GM23338 (cell line): Measurements from ENCODE around the gene RFX8.

Experiments
- EZH2 ChIP-seq: fragments of 200-600 bp; sonication (generic); IDR thresholded peaks from one replicate; pipeline ENCODE4 v1.8.0; 2017; ENCODE audit warnings: antibody characterized with exemption, mild to moderate bottlenecking, low read depth; ENCODE audit not compliant: unreplicated experiment
- EZH2phosphoT487 ChIP-seq: fragments of 200-600 bp; sonication (generic); IDR thresholded peaks from one replicate; pipeline ENCODE4 v1.8.1; 2018; ENCODE audit warnings: antibody characterized with exemption; ENCODE audit not compliant: unreplicated experiment
- JUNB ChIP-seq: IDR thresholded peaks from one replicate; pipeline ENCODE4 v1.6.1; 2016; ENCODE audit warnings: antibody characterized with exemption; ENCODE audit not compliant: unreplicated experiment
- POLR2AphosphoS5 ChIP-seq: IDR thresholded peaks from 2 replicates; pipeline ENCODE4 v1.6.1; 2016; ENCODE audit warnings: antibody characterized with exemption, low read depth
- TF ChIP-seq, protein P1 (sequence below), 2 experiments: fragments of 200-600 bp in 1 of 2; sonication (generic) in 1 of 2; conservative IDR thresholded peaks; 2 replicates each; pipeline versions ENCODE4 v1.5.1 to v1.6.1; 2016 to 2017; ENCODE audit warnings: antibody characterized with exemption in 2 of 2, low read depth in 2 of 2, mild to moderate bottlenecking in 2 of 2, moderate library complexity in 1 of 2

DNA sequence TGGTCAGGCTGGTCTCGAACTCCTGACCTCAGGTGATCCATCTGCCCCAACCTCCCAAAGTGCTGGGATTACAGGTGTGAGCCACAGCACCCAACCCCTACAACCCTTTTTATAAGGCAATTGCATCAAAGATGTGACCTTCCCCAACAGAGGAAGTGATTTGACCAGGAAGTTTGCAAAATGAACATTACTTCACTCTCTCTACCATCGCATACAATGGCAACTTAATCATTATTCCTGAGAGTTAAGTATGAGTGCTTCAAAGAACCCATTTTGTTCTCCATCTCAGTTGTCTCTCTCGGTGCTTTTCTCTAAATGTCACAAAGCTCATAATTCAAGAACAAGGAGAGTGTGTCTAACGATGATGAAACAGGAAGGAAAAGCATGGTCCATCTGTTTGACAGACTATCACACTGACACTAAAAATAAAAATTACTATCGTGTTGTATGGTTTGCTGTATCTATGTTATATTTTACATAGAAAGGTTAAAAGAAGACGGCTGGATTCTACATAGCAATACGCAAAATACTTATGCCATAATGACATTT lies 69.5 kb downstream of the RFX8 start:
- TF ChIP-seq JUNB (no peak), EZH2phosphoT487 (no peak), POLR2AphosphoS5 (no peak), EZH2 (no peak)
- TF ChIP-seq, protein P1, sequence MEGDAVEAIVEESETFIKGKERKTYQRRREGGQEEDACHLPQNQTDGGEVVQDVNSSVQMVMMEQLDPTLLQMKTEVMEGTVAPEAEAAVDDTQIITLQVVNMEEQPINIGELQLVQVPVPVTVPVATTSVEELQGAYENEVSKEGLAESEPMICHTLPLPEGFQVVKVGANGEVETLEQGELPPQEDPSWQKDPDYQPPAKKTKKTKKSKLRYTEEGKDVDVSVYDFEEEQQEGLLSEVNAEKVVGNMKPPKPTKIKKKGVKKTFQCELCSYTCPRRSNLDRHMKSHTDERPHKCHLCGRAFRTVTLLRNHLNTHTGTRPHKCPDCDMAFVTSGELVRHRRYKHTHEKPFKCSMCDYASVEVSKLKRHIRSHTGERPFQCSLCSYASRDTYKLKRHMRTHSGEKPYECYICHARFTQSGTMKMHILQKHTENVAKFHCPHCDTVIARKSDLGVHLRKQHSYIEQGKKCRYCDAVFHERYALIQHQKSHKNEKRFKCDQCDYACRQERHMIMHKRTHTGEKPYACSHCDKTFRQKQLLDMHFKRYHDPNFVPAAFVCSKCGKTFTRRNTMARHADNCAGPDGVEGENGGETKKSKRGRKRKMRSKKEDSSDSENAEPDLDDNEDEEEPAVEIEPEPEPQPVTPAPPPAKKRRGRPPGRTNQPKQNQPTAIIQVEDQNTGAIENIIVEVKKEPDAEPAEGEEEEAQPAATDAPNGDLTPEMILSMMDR (conservative IDR thresholded peaks at IDR 0.05; ENCODE audit: low read depth in 2 of 2): no peak
